IMR-90 (cell line): Measurements from ENCODE around the gene KDM4B. TPM values are rescaled to one million over a fixed set of nuclear protein-coding genes. Genes with fewer than 3 reads are reported as not detected.

Source experiments
- ATAC-seq: fragments of 200-7000 bp; cut with Tn5 transposase; 2 replicates; pipeline ENCODE4 v1.9.1; 2020; ENCODE audit warnings: low read depth, mild to moderate bottlenecking, moderate library complexity
- BruUV-seq: library from RNA; stranded (reverse); fragments of 400-500 nt; replicated peaks from 2 replicates; lab custom pipeline; 2021; lab: Mats Ljungman, UMichigan
- CTCF ChIA-PET: fragments of 300-600 bp; formaldehyde crosslinking; extraction: SDS; loops from one replicate; lab custom pipeline; 2021; ENCODE audit warnings: antibody characterized with exemption; lab: Yijun Ruan, JAX
- POLR2A ChIA-PET: fragments of 300-600 bp; sonication (Branson Sonifier 250); formaldehyde crosslinking; loops from one replicate; lab custom pipeline; 2022; ENCODE audit warnings: antibody characterized with exemption; ENCODE audit not compliant: unreplicated experiment; lab: Charles Lee
- DNase-seq: peaks from one replicate; pipeline ENCODE4 v3.0.0; 2013
- H2AFZ ChIP-seq: replicated peaks from 2 replicates; pipeline ENCODE3; 2013; ENCODE audit warnings: low read length, mild to moderate bottlenecking; ENCODE audit not compliant: poor library complexity
- H2AK5ac ChIP-seq: 2 replicates; pipeline ENCODE4 v1.6.1; 2013; ENCODE audit warnings: low read depth, low read length, inconsistent platforms
- H2AK9ac ChIP-seq: replicated peaks from 2 replicates; pipeline ENCODE3; 2013; ENCODE audit warnings: mild to moderate bottlenecking, low read depth, low read length, moderate library complexity; ENCODE audit not compliant: poor library complexity
- H2BK120ac ChIP-seq: 2 replicates; pipeline ENCODE4 v1.6.1; 2013; ENCODE audit warnings: low read depth, low read length, inconsistent platforms
- H2BK15ac ChIP-seq: 3 replicates; pipeline ENCODE4 v1.6.1; 2013; ENCODE audit warnings: low read depth, low read length, inconsistent platforms
- H2BK20ac ChIP-seq: 2 replicates; pipeline ENCODE4 v1.6.1; 2013; ENCODE audit warnings: low read depth, mild to moderate bottlenecking, inconsistent platforms, low read length, moderate library complexity
- H2BK5ac ChIP-seq: 2 replicates; pipeline ENCODE4 v1.6.1; 2013; ENCODE audit warnings: mild to moderate bottlenecking, low read depth, low read length, inconsistent platforms; ENCODE audit not compliant: poor library complexity, severe bottlenecking
- H3K14ac ChIP-seq: replicated peaks from 2 replicates; pipeline ENCODE4 v1.6.1; 2013; ENCODE audit warnings: low read depth, low read length, inconsistent platforms
- H3K18ac ChIP-seq: 2 replicates; pipeline ENCODE4 v1.6.1; 2013; ENCODE audit warnings: low read depth, low read length, control low read depth
- H3K23ac ChIP-seq: 2 replicates; pipeline ENCODE4 v1.6.1; 2013; ENCODE audit warnings: low read depth, low read length, inconsistent platforms
- H3K27ac ChIP-seq: 2 replicates; pipeline ENCODE4 v1.5.1; 2013; ENCODE audit warnings: mild to moderate bottlenecking, control low read depth, low read length; ENCODE audit not compliant: insufficient read depth
- H3K27me3 ChIP-seq: 2 replicates; pipeline ENCODE4 v1.6.1; 2013; ENCODE audit warnings: low read length; ENCODE audit not compliant: control insufficient read depth, insufficient read depth
- H3K36me3 ChIP-seq: 2 replicates; pipeline ENCODE4 v1.6.1; 2013; ENCODE audit warnings: low read length, mixed read lengths; ENCODE audit not compliant: control insufficient read depth, insufficient read depth
- H3K4ac ChIP-seq: 2 replicates; pipeline ENCODE4 v1.6.1; 2013; ENCODE audit warnings: low read depth, low read length, inconsistent platforms
- H3K4me1 ChIP-seq: 2 replicates; pipeline ENCODE4 v1.6.1; 2013; ENCODE audit warnings: low read length, mixed read lengths; ENCODE audit not compliant: control insufficient read depth, insufficient read depth
- H3K4me2 ChIP-seq: 2 replicates; pipeline ENCODE4 v1.6.1; 2013; ENCODE audit warnings: low read depth, mild to moderate bottlenecking, control low read depth, low read length, moderate library complexity
- H3K4me3 ChIP-seq: 2 replicates; pipeline ENCODE4 v1.5.1; 2013; ENCODE audit warnings: low read depth, mild to moderate bottlenecking, control low read depth, low read length, moderate library complexity; ENCODE audit not compliant: insufficient read depth
- H3K56ac ChIP-seq: 2 replicates; pipeline ENCODE4 v1.6.1; 2013; ENCODE audit warnings: low read length, inconsistent platforms; ENCODE audit not compliant: insufficient read depth; ENCODE audit errors: extremely low read depth
- H3K79me1 ChIP-seq, 2 experiments: 2 replicates each; pipeline ENCODE4 v1.6.1; 2013; ENCODE audit warnings: low read length in 2 of 2, inconsistent platforms in 1 of 2, low read depth in 1 of 2
- H3K9ac ChIP-seq: 2 replicates; pipeline ENCODE4 v1.6.1; 2013; ENCODE audit warnings: low read depth, low read length, control low read depth
- H3K9me1 ChIP-seq: 2 replicates; pipeline ENCODE4 v1.6.1; 2013; ENCODE audit warnings: low read length, inconsistent platforms; ENCODE audit not compliant: insufficient read depth
- H3K9me3 ChIP-seq: 2 replicates; pipeline ENCODE4 v1.6.1; 2013; ENCODE audit warnings: low read length; ENCODE audit not compliant: control insufficient read depth, insufficient read depth
- H4K20me1 ChIP-seq: 2 replicates; pipeline ENCODE4 v1.6.1; 2013; ENCODE audit warnings: low read length, inconsistent platforms; ENCODE audit not compliant: insufficient read depth
- H4K5ac ChIP-seq: 2 replicates; pipeline ENCODE4 v1.6.1; 2013; ENCODE audit warnings: mild to moderate bottlenecking, low read depth, low read length, control low read depth
- H4K8ac ChIP-seq, 2 experiments: 2 replicates each; pipeline ENCODE4 v1.6.1; 2013; ENCODE audit warnings: low read depth in 2 of 2, low read length in 2 of 2, control low read depth in 1 of 2, inconsistent platforms in 1 of 2
- H4K91ac ChIP-seq: 2 replicates; pipeline ENCODE4 v1.6.1; 2013; ENCODE audit warnings: low read depth, low read length, inconsistent platforms; ENCODE audit not compliant: insufficient read depth
- CEBPB ChIP-seq: IDR thresholded peaks from 2 replicates; pipeline ENCODE4 v1.6.1; 2012; ENCODE audit warnings: low read depth, low read length, improper control_type of control experiment
- CTCF ChIP-seq: conservative IDR thresholded peaks from 2 replicates; pipeline ENCODE4 v1.5.1; 2012; ENCODE audit warnings: mild to moderate bottlenecking, low read depth, low read length, improper control_type of control experiment
- ELK1 ChIP-seq: fragments of 150-350 bp; IDR thresholded peaks from 2 replicates; pipeline ENCODE4 v1.6.1; 2016; ENCODE audit warnings: low read depth, mild to moderate bottlenecking, low read length, moderate library complexity, borderline replicate concordance
- FOS ChIP-seq: fragments of 150-350 bp; IDR thresholded peaks from 2 replicates; pipeline ENCODE4 v1.6.1; 2016; ENCODE audit warnings: low read depth, low read length
- MAFK ChIP-seq: IDR thresholded peaks from 2 replicates; pipeline ENCODE4 v1.6.1; 2012; ENCODE audit warnings: low read depth, low read length, improper control_type of control experiment
- MXI1 ChIP-seq: IDR thresholded peaks from 2 replicates; pipeline ENCODE4 v1.6.1; 2012; ENCODE audit warnings: low read depth, mild to moderate bottlenecking, low read length, moderate library complexity, borderline replicate concordance
- RAD21 ChIP-seq: IDR thresholded peaks from 2 replicates; pipeline ENCODE4 v1.6.1; 2012; ENCODE audit warnings: low read length, improper control_type of control experiment
- RFX5 ChIP-seq: IDR thresholded peaks from 2 replicates; pipeline ENCODE4 v1.8.0; 2012; ENCODE audit warnings: low read depth, mild to moderate bottlenecking, low read length, moderate library complexity
- SMC3 ChIP-seq: fragments of 150-350 bp; IDR thresholded peaks from 2 replicates; pipeline ENCODE4 v1.6.1; 2016; ENCODE audit warnings: low read depth, mild to moderate bottlenecking, antibody characterized with exemption, low read length, moderate library complexity
- USF2 ChIP-seq: fragments of 150-350 bp; IDR thresholded peaks from 2 replicates; pipeline ENCODE4 v1.6.1; 2017; ENCODE audit warnings: mild to moderate bottlenecking, antibody characterized with exemption, low read length, low read depth
- WGBS, 2 experiments: methylation state at CpG; one replicate each; pipeline versions ENCODE4 v1.1.5 to v1.1.7; 2013; ENCODE audit warnings: missing lambda C conversion rate in 2 of 2; ENCODE audit not compliant: insufficient read length in 1 of 2; ENCODE audit errors: extremely low coverage in 2 of 2; 5-methylcytosine and 5-hydroxymethylcytosine counted together
- dilution Hi-C: fragments of 300-500 bp; cut with HindIII; formaldehyde crosslinking; loops from one replicate; pipeline ENCODE4 v1.14.3; 2018; ENCODE audit warnings: low sequenced_read_pairs; ENCODE audit not compliant: unreplicated experiment
- in situ Hi-C: fragments of 300-500 bp; cut with MboI; formaldehyde crosslinking; loops from 3 replicates; pipeline ENCODE4 v1.14.3; 2019; ENCODE audit warnings: low sequenced_read_pairs, inconsistent platforms, mixed read lengths
- intact Hi-C: fragments of 100-400 bp; cut with micrococcal nuclease; formaldehyde crosslinking; loops from 2 replicates; pipeline ENCODE4 v1.10.0; 2022
- polyA plus RNA-seq, 3 experiments: library from polyadenylated mRNA; depleted of rRNA; stranded (reverse); fragments of >200 nt; gene quantifications; 2 replicates each; pipeline ENCODE4 v1.2.3, GENCODE V29; 2012; ENCODE audit warnings: low replicate concordance in 1 of 3
- total RNA-seq: library from RNA; depleted of rRNA; stranded (reverse); fragments of >200 nt; gene quantifications from 2 replicates; pipeline ENCODE4 v1.2.3, GENCODE V29; 2012

Gene KDM4B
- total and polyA plus RNA-seq, 2 of the 4 experiments (the other 2 are of a cell fraction) = 5.0 to 17.9 TPM

- Histone ChIP-seq H4K91ac (no peak overlapping the region), H3K4ac (no peak overlapping the region), H3K18ac (no peak overlapping the region), H3K56ac (no peak overlapping the region), H2AFZ (no peak overlapping the region), H3K9ac (no peak overlapping the region), H3K4me3 (no peak overlapping the region), H3K14ac (no peak overlapping the region), H3K23ac (no peak overlapping the region), H2BK120ac (no peak overlapping the region), H4K20me1 (peaks cover 60% of the 10 kb centered on the region), H2AK5ac (no peak overlapping the region), H4K5ac (no peak overlapping the region), H3K4me2 (no peak overlapping the region), H3K36me3 (peaks cover 45% of the 10 kb centered on the region), H3K27me3 (no peaks in the 10 kb centered on the region), H4K8ac (no peak overlapping the region), H3K9me3 (no peaks in the 10 kb centered on the region), H2BK20ac (no peak overlapping the region), H3K9me1 (no peaks in the 10 kb centered on the region), H3K4me1 (peaks cover 14% of the 10 kb centered on the region), H2BK5ac (no peak overlapping the region), H3K27ac (no peak overlapping the region), H2AK9ac (no peak overlapping the region), H3K79me1 (peaks cover 11 to 64% of the 10 kb centered on the region in 2 experiments), H2BK15ac (no peak overlapping the region)
- ATAC-seq (no peak), DNase-seq (no peak)
- ChIA-PET POLR2A (no interaction called here), CTCF (interaction anchor here (0.5 to 0.9 kb wide), 3 partner anchors 12 to 165 kb away, joined by 3 read pairs; no protein-coding TSS in a partner anchor)
- BruUV-seq = no TSS peak
- in situ Hi-C loops = no loop called here
- TF ChIP-seq MAFK (no peak), CEBPB (no peak), SMC3 (no peak), RAD21 (no peak), ELK1 (no peak), MXI1 (no peak), USF2 (no peak), RFX5 (no peak), FOS (no peak), CTCF (no peak)
- intact Hi-C loops = no loop called here
- dilution Hi-C loops = no loop called here
- 98% methylated on average over 7 of the region's 11 CpGs; no CpG with 5 or more reads in 1 of the 2 experiments for WGBS, 2 experiments
These were observed 72.9 kb downstream of the KDM4B start for GRCh38 chr19:5041913-5042187.
